ENCODE measurements around the gene GNB1. TPM values are rescaled to one million over a fixed set of nuclear protein-coding genes. Genes with fewer than 3 reads are reported as not detected.

The GNB1 gene
- polyA plus RNA-seq, 3 donors = 41.9 to 357 (median 111) TPM

DNA sequence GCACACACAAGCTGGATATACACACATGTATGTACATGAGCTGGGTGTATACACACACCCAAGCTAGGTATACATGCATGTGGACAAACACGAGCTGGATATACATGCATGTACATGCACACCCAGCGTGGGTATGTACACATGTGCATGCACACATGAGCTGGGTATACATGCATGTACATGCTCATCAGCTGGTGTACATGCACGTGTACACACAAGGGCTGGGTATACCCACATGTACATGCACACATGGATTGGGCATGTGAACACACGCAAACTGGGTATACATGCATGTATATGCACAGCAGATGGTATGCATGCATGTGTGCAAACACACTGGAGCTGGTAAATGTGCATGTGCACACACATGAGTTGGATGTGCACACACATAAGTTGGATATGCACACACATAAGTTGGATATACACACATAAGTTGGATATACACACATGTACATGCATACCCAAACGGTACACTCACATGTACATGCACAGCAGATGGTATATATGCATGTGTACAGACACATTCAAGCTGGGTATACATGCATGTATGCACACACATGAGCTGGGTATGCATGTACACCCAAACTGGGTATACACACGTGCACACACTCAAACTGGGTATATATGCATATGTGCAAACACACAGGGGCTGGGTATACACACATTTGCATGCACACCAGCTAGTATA, 7.5 kb upstream of the GNB1 start:
- Histone ChIP-seq H3K79me2 (ENCODE audit: insufficient read depth, low read length) (peaks cover 4% of the 10 kb centered on the region), H4K20me1 (ENCODE audit: insufficient read depth, low read length) (peaks cover 5% of the 10 kb centered on the region), H3K36me3 (replicated peaks in 1 of 2; ENCODE audit: control insufficient read depth in 1 of 2, insufficient read depth in 2 of 2, low read length in 2 of 2) (no peaks in the 10 kb centered on the region), H3K4me2 (replicated peaks; ENCODE audit: extremely low read depth, low read length, poor library complexity, severe bottlenecking) (no peak overlapping the region), H3K27ac (ENCODE audit: low read depth in 1 of 2, low read length in 2 of 2) (no peak overlapping the region), H3K4me1 (ENCODE audit: control insufficient read depth in 1 of 2, insufficient read depth in 2 of 2, low read length in 2 of 2) (peaks cover 3 to 7% of the 10 kb centered on the region in 2 donors), H3K4me3 (replicated peaks in 1 of 3; ENCODE audit: low read depth in 2 of 3, low read length in 3 of 3) (no peak overlapping the region), H2AFZ (ENCODE audit: insufficient read depth, low read depth, low read length, poor library complexity, severe bottlenecking) (no peak overlapping the region), H3K27me3 (ENCODE audit: control insufficient read depth in 2 of 2, insufficient read depth in 2 of 2, low read length in 2 of 2) (peaks cover 0 to 19% of the 10 kb centered on the region in 2 donors), H3K9me3 (replicated peaks in 1 of 2; ENCODE audit: control insufficient read depth in 1 of 2, insufficient read depth in 1 of 2, low read length in 2 of 2) (peaks cover 0 to 5% of the 10 kb centered on the region in 2 donors), H3K9ac (ENCODE audit: insufficient read depth, low read length, poor library complexity, severe bottlenecking) (no peak overlapping the region)
- Mint-ChIP-seq H3K36me3 (no peaks in the 10 kb centered on the region), H3K4me1 (peaks cover 10% of the 10 kb centered on the region), H3K27me3 (ENCODE audit: low read depth in 3 of 3) (peaks cover 24 to 50% (median 28%) of the 10 kb centered on the region in 3 donors), H3K4me3 (no peak overlapping the region), H3K27ac (no peak overlapping the region), H3K9me3 (peaks cover 0 to 5% (median 5%) of the 10 kb centered on the region in 7 donors)
- TF ChIP-seq, protein P1, sequence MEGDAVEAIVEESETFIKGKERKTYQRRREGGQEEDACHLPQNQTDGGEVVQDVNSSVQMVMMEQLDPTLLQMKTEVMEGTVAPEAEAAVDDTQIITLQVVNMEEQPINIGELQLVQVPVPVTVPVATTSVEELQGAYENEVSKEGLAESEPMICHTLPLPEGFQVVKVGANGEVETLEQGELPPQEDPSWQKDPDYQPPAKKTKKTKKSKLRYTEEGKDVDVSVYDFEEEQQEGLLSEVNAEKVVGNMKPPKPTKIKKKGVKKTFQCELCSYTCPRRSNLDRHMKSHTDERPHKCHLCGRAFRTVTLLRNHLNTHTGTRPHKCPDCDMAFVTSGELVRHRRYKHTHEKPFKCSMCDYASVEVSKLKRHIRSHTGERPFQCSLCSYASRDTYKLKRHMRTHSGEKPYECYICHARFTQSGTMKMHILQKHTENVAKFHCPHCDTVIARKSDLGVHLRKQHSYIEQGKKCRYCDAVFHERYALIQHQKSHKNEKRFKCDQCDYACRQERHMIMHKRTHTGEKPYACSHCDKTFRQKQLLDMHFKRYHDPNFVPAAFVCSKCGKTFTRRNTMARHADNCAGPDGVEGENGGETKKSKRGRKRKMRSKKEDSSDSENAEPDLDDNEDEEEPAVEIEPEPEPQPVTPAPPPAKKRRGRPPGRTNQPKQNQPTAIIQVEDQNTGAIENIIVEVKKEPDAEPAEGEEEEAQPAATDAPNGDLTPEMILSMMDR (IDR thresholded peaks at IDR 0.05) = no peak
- DNase-seq = no peak
- WGBS (ENCODE audit: insufficient coverage) = 99% methylated on average over 5 of the region's 6 CpGs
- intact Hi-C loops (cut with micrococcal nuclease) = loop anchor here in 1 of 2 donors (10.0 kb wide), 1 partner anchor 54 kb away; no protein-coding TSS in a partner anchor

DNA sequence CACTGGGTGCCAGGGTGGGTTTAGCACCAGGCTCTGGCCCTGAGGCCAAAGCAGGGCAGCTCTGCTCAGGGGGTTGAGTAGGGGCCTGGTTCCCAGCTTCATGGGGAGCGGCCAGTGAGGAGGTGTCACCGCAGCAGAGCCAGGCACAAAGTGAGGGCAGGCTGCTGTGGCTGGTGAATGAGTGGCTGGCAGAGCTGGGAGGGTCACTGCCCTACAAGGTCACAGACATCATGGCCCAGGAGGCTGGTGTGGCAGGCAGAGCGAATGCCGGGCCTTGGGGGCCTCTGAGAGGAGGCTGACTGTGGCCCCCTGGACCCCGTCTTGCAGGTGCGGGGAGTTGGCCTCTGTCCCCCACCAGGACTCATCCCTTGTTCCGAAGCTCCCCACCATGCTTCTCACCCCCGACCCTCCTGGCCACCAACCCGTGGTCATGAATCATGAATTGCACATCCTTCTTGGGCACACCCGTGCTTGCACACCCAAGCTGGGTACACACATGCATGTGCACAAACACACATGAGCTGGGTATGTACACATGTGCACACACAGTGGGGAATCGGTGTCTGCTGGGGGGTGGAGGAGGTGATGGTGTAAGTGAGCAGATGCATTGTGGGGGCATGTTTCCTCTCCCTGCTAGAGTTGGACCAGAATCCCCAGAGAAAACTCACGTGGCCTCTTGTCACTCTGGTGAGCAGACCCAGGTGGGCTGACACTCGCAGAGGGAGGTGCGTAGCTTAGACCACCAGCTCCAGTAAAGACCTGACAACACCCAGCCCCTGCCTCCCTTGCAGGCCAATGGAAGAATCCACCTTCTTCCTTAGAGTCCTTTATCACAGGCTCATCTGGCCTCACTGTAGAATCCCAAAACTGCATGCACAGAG, 4.8 kb upstream of the GNB1 start:
- peaks cover 14 to 19% of the 10 kb centered on the region in 2 donors for H3K4me1 ChIP-seq (ENCODE audit: control insufficient read depth in 1 of 2, insufficient read depth in 2 of 2, low read length in 2 of 2)
- H3K36me3 ChIP-seq (replicated peaks in 1 of 2; ENCODE audit: control insufficient read depth in 1 of 2, insufficient read depth in 2 of 2, low read length in 2 of 2) = no peaks in the 10 kb centered on the region
- Mint-ChIP-seq H3K4me1 (peaks cover 21% of the 10 kb centered on the region), H3K27me3 (ENCODE audit: low read depth in 3 of 3) (peaks cover 19 to 48% (median 29%) of the 10 kb centered on the region in 3 donors), H3K9me3 (peaks cover 0 to 2% (median 0%) of the 10 kb centered on the region in 7 donors), H3K27ac (no peak overlapping the region), H3K4me3 (no peak overlapping the region), H3K36me3 (no peaks in the 10 kb centered on the region)
- H3K27me3 ChIP-seq (ENCODE audit: control insufficient read depth in 2 of 2, insufficient read depth in 2 of 2, low read length in 2 of 2) = peaks cover 0 to 19% of the 10 kb centered on the region in 2 donors
- H3K9me3 ChIP-seq (replicated peaks in 1 of 2; ENCODE audit: control insufficient read depth in 1 of 2, insufficient read depth in 1 of 2, low read length in 2 of 2) = no peaks in the 10 kb centered on the region
- H3K4me2 ChIP-seq (replicated peaks; ENCODE audit: extremely low read depth, low read length, poor library complexity, severe bottlenecking) = no peak overlapping the region
- intact Hi-C loops (cut with micrococcal nuclease) = loop anchor here in 1 of 2 donors (10.0 kb wide), 1 partner anchor 51 kb away; no protein-coding TSS in a partner anchor
- no peak overlapping the region for H3K27ac ChIP-seq (ENCODE audit: low read depth in 1 of 2, low read length in 2 of 2)
- WGBS (ENCODE audit: insufficient coverage) = 72% methylated on average over 12 of the region's 14 CpGs
- peaks cover 11% of the 10 kb centered on the region for H4K20me1 ChIP-seq (ENCODE audit: insufficient read depth, low read length)
- no peak overlapping the region for H2AFZ ChIP-seq (ENCODE audit: insufficient read depth, low read depth, low read length, poor library complexity, severe bottlenecking)
- DNase-seq = no peak
- no peak overlapping the region for H3K9ac ChIP-seq (ENCODE audit: insufficient read depth, low read length, poor library complexity, severe bottlenecking)
- H3K4me3 ChIP-seq (replicated peaks in 1 of 3; ENCODE audit: low read depth in 2 of 3, low read length in 3 of 3) = no peak overlapping the region
- TF ChIP-seq, protein P1 (IDR thresholded peaks at IDR 0.05) = no peak
- H3K79me2 ChIP-seq (ENCODE audit: insufficient read depth, low read length) = peaks cover 22% of the 10 kb centered on the region
